Prostate gland (tissue), 2 donors: ENCODE results near the gene ATP12A.

Experiments used
- POLR2A ChIP-seq: fragments of 450-650 bp; IDR thresholded peaks from one replicate; pipeline ENCODE4 v1.6.1; 2016; ENCODE audit warnings: antibody characterized with exemption, mild to moderate bottlenecking
- POLR2AphosphoS5 ChIP-seq: sonication (generic); formaldehyde crosslinking; IDR thresholded peaks from one replicate; pipeline ENCODE4 v1.6.1; 2017; ENCODE audit warnings: antibody characterized with exemption
- TF ChIP-seq, protein P1 (sequence below), 4 experiments: fragments of 200-600 bp in 2 of 4; fragments of 450-650 bp in 2 of 4; sonication (generic) in 2 of 4; IDR thresholded peaks; 1 replicate in 3 of 4; 2 replicates in 1 of 4; pipeline ENCODE4 v1.5.1; 2016 to 2019; ENCODE audit warnings: antibody characterized with exemption in 4 of 4, mild to moderate bottlenecking in 2 of 4, moderate library complexity in 2 of 4

DNA sequence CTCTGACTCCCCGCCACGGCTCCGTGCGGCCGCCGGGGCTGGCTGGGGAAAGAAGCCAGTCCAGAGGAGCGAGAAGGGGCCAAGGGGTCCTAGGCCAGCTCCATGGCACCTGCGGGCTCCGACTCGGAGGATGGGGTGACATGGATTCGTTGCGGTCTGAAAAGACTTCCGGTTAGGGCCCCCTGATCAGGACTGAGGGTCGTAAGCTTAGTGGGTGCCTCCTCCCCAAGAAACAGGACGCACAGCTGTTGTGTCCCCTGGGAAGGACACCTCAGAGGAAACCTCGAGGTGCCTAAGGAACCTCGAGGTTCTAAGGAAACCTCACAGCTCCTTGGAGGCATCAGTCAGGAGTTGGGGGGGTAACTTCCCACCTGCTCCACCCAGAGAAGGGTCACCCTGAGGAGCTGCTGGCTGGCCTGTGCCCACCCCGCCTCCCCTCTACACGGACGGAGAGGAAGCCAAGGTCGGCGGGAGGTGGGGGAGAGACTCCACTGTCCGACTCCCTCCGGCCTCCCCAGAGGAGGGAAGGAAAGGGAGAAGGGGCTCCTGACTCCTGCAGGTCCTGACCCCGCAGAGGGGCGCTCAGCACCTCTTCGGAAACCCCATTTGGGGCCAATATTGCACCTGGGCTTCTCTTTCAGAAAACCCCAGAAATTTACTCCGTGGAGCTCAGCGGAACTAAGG is 855 bp downstream of the ATP12A start:
- TF ChIP-seq POLR2AphosphoS5 = no peak
- TF ChIP-seq, protein P1, sequence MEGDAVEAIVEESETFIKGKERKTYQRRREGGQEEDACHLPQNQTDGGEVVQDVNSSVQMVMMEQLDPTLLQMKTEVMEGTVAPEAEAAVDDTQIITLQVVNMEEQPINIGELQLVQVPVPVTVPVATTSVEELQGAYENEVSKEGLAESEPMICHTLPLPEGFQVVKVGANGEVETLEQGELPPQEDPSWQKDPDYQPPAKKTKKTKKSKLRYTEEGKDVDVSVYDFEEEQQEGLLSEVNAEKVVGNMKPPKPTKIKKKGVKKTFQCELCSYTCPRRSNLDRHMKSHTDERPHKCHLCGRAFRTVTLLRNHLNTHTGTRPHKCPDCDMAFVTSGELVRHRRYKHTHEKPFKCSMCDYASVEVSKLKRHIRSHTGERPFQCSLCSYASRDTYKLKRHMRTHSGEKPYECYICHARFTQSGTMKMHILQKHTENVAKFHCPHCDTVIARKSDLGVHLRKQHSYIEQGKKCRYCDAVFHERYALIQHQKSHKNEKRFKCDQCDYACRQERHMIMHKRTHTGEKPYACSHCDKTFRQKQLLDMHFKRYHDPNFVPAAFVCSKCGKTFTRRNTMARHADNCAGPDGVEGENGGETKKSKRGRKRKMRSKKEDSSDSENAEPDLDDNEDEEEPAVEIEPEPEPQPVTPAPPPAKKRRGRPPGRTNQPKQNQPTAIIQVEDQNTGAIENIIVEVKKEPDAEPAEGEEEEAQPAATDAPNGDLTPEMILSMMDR (IDR thresholded peaks at IDR 0.05) = no peak
- no peak for TF ChIP-seq POLR2A
